Stomach (tissue), 9 donors: ENCODE data around the gene WNT4. TPM values are rescaled to one million over a fixed set of nuclear protein-coding genes. Genes with fewer than 3 reads are reported as not detected.

ENCODE experiments used
- DNase-seq, 2 donors: peaks; one replicate each; pipeline versions ENCODE4 v3.0.0 to v3.0.0-alpha.2; 2013 to 2019
- H3K27ac ChIP-seq, 5 donors: fragments of 200-600 bp in 4 of 5; sonication (generic) in 4 of 5; one replicate each; pipeline ENCODE4 v1.5.1; 2013 to 2019; ENCODE audit warnings: mild to moderate bottlenecking in 1 of 5, moderate library complexity in 1 of 5
- H3K27me3 ChIP-seq, 3 donors: fragments of 200-600 bp; sonication (generic); one replicate each; pipeline ENCODE4 v1.5.1; 2017 to 2019; ENCODE audit warnings: mixed run types in 1 of 3
- H3K36me3 ChIP-seq, 4 donors: fragments of 200-600 bp; sonication (generic); 1 replicate in 3 of 4; 2 replicates in 1 of 4; pipeline ENCODE4 v1.5.1; 2016 to 2019
- H3K4me1 ChIP-seq, 4 donors: fragments of 200-600 bp; sonication (generic); one replicate each; pipeline ENCODE4 v1.5.1; 2016 to 2019
- H3K4me3 ChIP-seq, 4 donors: fragments of 200-600 bp; sonication (generic) in 3 of 4; one replicate each; pipeline ENCODE4 v1.5.1; 2016 to 2019; ENCODE audit warnings: mild to moderate bottlenecking in 1 of 4
- H3K9me3 ChIP-seq, 4 donors: fragments of 200-600 bp; sonication (generic); one replicate each; pipeline ENCODE4 v1.5.1; 2016 to 2019
- EP300 ChIP-seq: sonication (generic); formaldehyde crosslinking; IDR thresholded peaks from one replicate; pipeline ENCODE4 v1.6.1; 2017; ENCODE audit warnings: antibody characterized with exemption
- POLR2A ChIP-seq, 4 donors: fragments of 450-650 bp; IDR thresholded peaks; one replicate each; pipeline ENCODE4 v1.6.1; 2016; ENCODE audit warnings: antibody characterized with exemption in 4 of 4, control low read depth in 2 of 4, mild to moderate bottlenecking in 1 of 4, moderate library complexity in 1 of 4
- POLR2AphosphoS5 ChIP-seq, 3 donors: sonication (generic); formaldehyde crosslinking; IDR thresholded peaks; one replicate each; pipeline ENCODE4 v1.6.1; 2016; ENCODE audit warnings: antibody characterized with exemption in 3 of 3
- WGBS, 5 donors: extraction: QIAGEN DNeasy Blood & Tissue Kit in 3 of 5; methylation state at CpG; one replicate each; pipeline versions ENCODE4 v1.1.5 to v1.1.7; 2013 to 2018; 5-methylcytosine and 5-hydroxymethylcytosine counted together
- intact Hi-C: fragments of 100-400 bp; cut with DNase I; formaldehyde crosslinking; loops from one replicate; pipeline ENCODE4 v1.15.1; 2023; ENCODE audit warnings: low total_unique reads
- polyA plus RNA-seq, 3 donors: library from polyadenylated mRNA; stranded (reverse); fragments of 200-250 nt; gene quantifications; one replicate each; pipeline ENCODE4 v1.2.3, GENCODE V29; 2013
- total RNA-seq, 5 donors: library from RNA; depleted of rRNA; stranded (reverse); fragments of >200 nt; gene quantifications; one replicate each; pipeline versions ENCODE4 v1.1.0 to v1.2.3, GENCODE V29; 2014 to 2016
- TF ChIP-seq, protein P1 (sequence below), 7 experiments: fragments of 450-650 bp in 4 of 7; fragments of 200-600 bp in 3 of 7; sonication (generic) in 3 of 7; IDR thresholded peaks; one replicate each; pipeline ENCODE4 v1.5.1; 2016 to 2019; ENCODE audit warnings: antibody characterized with exemption in 7 of 7, control low read depth in 2 of 7, mild to moderate bottlenecking in 1 of 7
- donor health status: healthy with polysubstance abuse.
- donor health status: Bipolar disorder and iron deficiency.
- donor health status: healthy.

The WNT4 gene
- total and polyA plus RNA-seq, 8 donors, result 0.58 to 10.0 (median 4.5) TPM

GRCh38 chr1:22101995-22102394 lies 40.9 kb downstream of the WNT4 start:
- 84 to 94% (median 85%) methylated on average over 8 of the region's 8 CpGs for WGBS, 5 donors
- no peak for TF ChIP-seq EP300
- TF ChIP-seq, protein P1, sequence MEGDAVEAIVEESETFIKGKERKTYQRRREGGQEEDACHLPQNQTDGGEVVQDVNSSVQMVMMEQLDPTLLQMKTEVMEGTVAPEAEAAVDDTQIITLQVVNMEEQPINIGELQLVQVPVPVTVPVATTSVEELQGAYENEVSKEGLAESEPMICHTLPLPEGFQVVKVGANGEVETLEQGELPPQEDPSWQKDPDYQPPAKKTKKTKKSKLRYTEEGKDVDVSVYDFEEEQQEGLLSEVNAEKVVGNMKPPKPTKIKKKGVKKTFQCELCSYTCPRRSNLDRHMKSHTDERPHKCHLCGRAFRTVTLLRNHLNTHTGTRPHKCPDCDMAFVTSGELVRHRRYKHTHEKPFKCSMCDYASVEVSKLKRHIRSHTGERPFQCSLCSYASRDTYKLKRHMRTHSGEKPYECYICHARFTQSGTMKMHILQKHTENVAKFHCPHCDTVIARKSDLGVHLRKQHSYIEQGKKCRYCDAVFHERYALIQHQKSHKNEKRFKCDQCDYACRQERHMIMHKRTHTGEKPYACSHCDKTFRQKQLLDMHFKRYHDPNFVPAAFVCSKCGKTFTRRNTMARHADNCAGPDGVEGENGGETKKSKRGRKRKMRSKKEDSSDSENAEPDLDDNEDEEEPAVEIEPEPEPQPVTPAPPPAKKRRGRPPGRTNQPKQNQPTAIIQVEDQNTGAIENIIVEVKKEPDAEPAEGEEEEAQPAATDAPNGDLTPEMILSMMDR (IDR thresholded peaks at IDR 0.05), result no peak
- TF ChIP-seq POLR2AphosphoS5 (IDR thresholded peaks at IDR 0.05), result no peak
- TF ChIP-seq POLR2A (IDR thresholded peaks at IDR 0.05), result no peak
- Histone ChIP-seq H3K36me3 (peaks cover 21 to 62% (median 39%) of the 10 kb centered on the region in 4 donors), H3K9me3 (no peaks in the 10 kb centered on the region), H3K4me3 (no peak overlapping the region), H3K27me3 (no peaks in the 10 kb centered on the region), H3K4me1 (peaks cover 14 to 70% (median 41%) of the 10 kb centered on the region in 4 donors), H3K27ac (no peak overlapping the region)
- intact Hi-C loops, result no loop called here
- DNase-seq, result no peak

- no peak for DNase-seq
- TF ChIP-seq POLR2AphosphoS5 (IDR thresholded peaks at IDR 0.05) (no peak), POLR2A (IDR thresholded peaks at IDR 0.05) (no peak)
- TF ChIP-seq, protein P1 (IDR thresholded peaks at IDR 0.05), result no peak
- Histone ChIP-seq H3K9me3 (no peaks in the 10 kb centered on the region), H3K4me3 (no peak overlapping the region), H3K4me1 (peaks cover 14 to 68% (median 43%) of the 10 kb centered on the region in 4 donors), H3K27me3 (no peaks in the 10 kb centered on the region), H3K36me3 (peaks cover 25 to 62% (median 47%) of the 10 kb centered on the region in 4 donors), H3K27ac (no peak overlapping the region)
- intact Hi-C loops, result no loop called here
- 16 to 37% (median 22%) methylated on average over 1 of the region's 1 CpG for WGBS, 5 donors
Observed at GRCh38 chr1:22101199-22101598, 41.7 kb downstream of the WNT4 start.

DNA sequence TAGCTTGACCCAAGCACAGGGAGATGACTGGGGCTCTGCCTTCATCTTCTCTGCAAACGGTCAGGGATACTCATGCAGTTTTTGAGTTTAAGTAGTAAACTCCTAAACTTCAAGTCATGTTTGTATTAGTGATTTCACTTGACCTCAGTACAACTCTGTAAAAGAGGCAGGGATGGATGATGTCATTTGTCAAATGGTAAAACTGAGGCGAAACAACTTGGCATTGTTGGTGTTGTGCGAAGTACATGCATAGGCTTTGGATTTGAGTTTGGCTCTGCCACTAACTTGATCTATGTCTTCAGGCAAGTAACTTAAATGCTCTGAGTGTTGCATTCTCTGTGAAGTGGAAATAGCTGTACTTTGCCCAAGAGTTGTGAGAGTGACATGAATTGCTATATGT lies 42.7 kb downstream of the WNT4 start:
- Histone ChIP-seq H3K4me1 (peaks cover 14 to 67% (median 38%) of the 10 kb centered on the region in 4 donors), H3K9me3 (no peaks in the 10 kb centered on the region), H3K36me3 (peaks cover 25 to 72% (median 50%) of the 10 kb centered on the region in 4 donors), H3K27ac (no peak overlapping the region), H3K4me3 (no peak overlapping the region), H3K27me3 (no peaks in the 10 kb centered on the region)
- TF ChIP-seq POLR2A (IDR thresholded peaks at IDR 0.05), result no peak
- TF ChIP-seq POLR2AphosphoS5 (IDR thresholded peaks at IDR 0.05), result no peak
- TF ChIP-seq EP300, result no peak
- intact Hi-C loops, result no loop called here
- DNase-seq, result no peak
- 75 to 90% (median 89%) methylated on average over 3 of the region's 3 CpGs for WGBS, 5 donors

DNA sequence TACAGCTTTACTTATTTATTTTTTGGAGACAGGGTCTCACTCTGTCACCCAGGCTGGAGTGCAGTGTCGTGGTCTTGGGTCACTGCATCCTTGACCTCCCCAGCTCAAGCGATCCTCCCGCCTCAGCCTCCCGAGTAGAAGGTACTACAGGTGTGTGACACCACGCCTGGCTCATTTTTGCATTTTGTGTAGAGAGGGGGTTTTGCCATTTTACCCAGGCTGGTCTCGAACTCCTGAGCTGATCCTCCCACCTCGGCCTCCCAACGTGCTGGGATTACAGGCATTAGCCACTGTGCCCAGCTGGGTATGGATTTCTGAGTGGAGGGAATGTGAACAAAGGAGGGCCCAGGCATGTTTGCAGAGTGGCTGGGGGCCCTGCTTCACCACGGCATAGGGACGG lies 44.1 kb downstream of the WNT4 start:
- no peak for DNase-seq
- Histone ChIP-seq H3K27ac (no peak overlapping the region), H3K4me1 (peaks cover 14 to 61% (median 37%) of the 10 kb centered on the region in 4 donors), H3K27me3 (no peaks in the 10 kb centered on the region), H3K36me3 (peaks cover 25 to 78% (median 55%) of the 10 kb centered on the region in 4 donors), H3K9me3 (no peaks in the 10 kb centered on the region), H3K4me3 (no peak overlapping the region)
- intact Hi-C loops, result no loop called here
- 90 to 97% (median 95%) methylated on average over 10 of the region's 10 CpGs for WGBS, 5 donors
- TF ChIP-seq POLR2AphosphoS5 (IDR thresholded peaks at IDR 0.05) (no peak), EP300 (no peak), POLR2A (IDR thresholded peaks at IDR 0.05) (no peak)
- TF ChIP-seq, protein P1 (IDR thresholded peaks at IDR 0.05), result no peak

- Histone ChIP-seq H3K4me3 (no peak overlapping the region), H3K9me3 (no peaks in the 10 kb centered on the region), H3K27ac (no peak overlapping the region), H3K36me3 (peaks cover 25 to 81% (median 71%) of the 10 kb centered on the region in 4 donors), H3K27me3 (no peaks in the 10 kb centered on the region), H3K4me1 (peaks cover 0 to 52% (median 34%) of the 10 kb centered on the region in 4 donors)
- intact Hi-C loops, result no loop called here
- DNase-seq, result no peak
- WGBS, 5 donors, result 80 to 91% (median 85%) methylated on average over 3 of the region's 3 CpGs
- TF ChIP-seq POLR2AphosphoS5 (IDR thresholded peaks at IDR 0.05) (no peak), POLR2A (IDR thresholded peaks at IDR 0.05) (no peak), EP300 (no peak)
- TF ChIP-seq, protein P1 (IDR thresholded peaks at IDR 0.05), result no peak
Observed at GRCh38 chr1:22096463-22096862, 46.4 kb downstream of the WNT4 start.
